Type B pancreatic cell (in vitro differentiated cells): ENCODE results near the gene OR2A5. TPM values are rescaled to one million over a fixed set of nuclear protein-coding genes. Genes with fewer than 3 reads are reported as not detected.

Experiments used
- DNase-seq: peaks from one replicate; pipeline ENCODE4 v3.0.0; 2021; ENCODE audit warnings: mixed read lengths; ENCODE audit not compliant: unreplicated experiment; ENCODE audit errors: extremely low spot score
- H3K27ac Mint-ChIP-seq: 2 replicates; pipeline ENCODE4 v1.8.0; 2021; ENCODE audit warnings: mild to moderate bottlenecking, mixed read lengths
- H3K27me3 Mint-ChIP-seq: 2 replicates; pipeline ENCODE4 v1.8.0; 2021; ENCODE audit warnings: mixed read lengths
- H3K36me3 Mint-ChIP-seq: 2 replicates; pipeline ENCODE4 v1.8.0; 2021; ENCODE audit warnings: mixed read lengths
- H3K4me1 Mint-ChIP-seq: one replicate; pipeline ENCODE4 v1.8.0; 2021; ENCODE audit warnings: mixed read lengths; ENCODE audit not compliant: unreplicated experiment
- H3K4me3 Mint-ChIP-seq: 2 replicates; pipeline ENCODE4 v1.8.0; 2021; ENCODE audit warnings: mild to moderate bottlenecking, mixed read lengths
- H3K9me3 Mint-ChIP-seq: 2 replicates; pipeline ENCODE4 v1.8.0; 2021; ENCODE audit warnings: mixed read lengths
- CTCF ChIP-seq: fragments of 200-600 bp; sonication (generic); conservative IDR thresholded peaks from 2 replicates; pipeline ENCODE4 v1.5.0; 2021; ENCODE audit warnings: antibody characterized with exemption, mild to moderate bottlenecking
- total RNA-seq: library from RNA; stranded (reverse); gene quantifications from 2 replicates; pipeline ENCODE4 v1.2.1, GENCODE V29; 2021; ENCODE audit warnings: low replicate concordance

The OR2A5 gene
- total RNA-seq, 1 donor from 2014 or later, result not detected

- no peak overlapping the region for H3K27ac Mint-ChIP-seq
- peaks cover 4% of the 10 kb centered on the region for H3K9me3 Mint-ChIP-seq
- H3K27me3 Mint-ChIP-seq, result no peaks in the 10 kb centered on the region
- peaks cover 5% of the 10 kb centered on the region for H3K4me1 Mint-ChIP-seq
- H3K4me3 Mint-ChIP-seq, result no peak overlapping the region
- no peaks in the 10 kb centered on the region for H3K36me3 Mint-ChIP-seq
- no peak for TF ChIP-seq CTCF
- DNase-seq, result no peak
These were observed 28.4 kb upstream of the OR2A5 start for GRCh38 chr7:144020340-144020739.

GRCh38 chr7:144022169-144022568 is 26.6 kb upstream of the OR2A5 start:
- TF ChIP-seq CTCF, result no peak
- Mint-ChIP-seq H3K27ac (no peak overlapping the region), H3K36me3 (no peaks in the 10 kb centered on the region), H3K27me3 (no peaks in the 10 kb centered on the region), H3K4me1 (peaks cover 5% of the 10 kb centered on the region), H3K9me3 (peaks cover 4% of the 10 kb centered on the region), H3K4me3 (no peak overlapping the region)
- no peak for DNase-seq

- Mint-ChIP-seq H3K9me3 (peaks cover 4% of the 10 kb centered on the region), H3K27ac (no peak overlapping the region)
These were observed 25.4 kb upstream of the OR2A5 start for GRCh38 chr7:144023171-144023827.

GRCh38 chr7:144024213-144024612 is 24.5 kb upstream of the OR2A5 start:
- no peak for DNase-seq
- Mint-ChIP-seq H3K4me1 (peaks cover 4% of the 10 kb centered on the region), H3K4me3 (no peak overlapping the region), H3K27me3 (no peaks in the 10 kb centered on the region), H3K27ac (no peak overlapping the region), H3K36me3 (no peaks in the 10 kb centered on the region), H3K9me3 (no peaks in the 10 kb centered on the region)
- TF ChIP-seq CTCF, result no peak

More at GRCh38 chr7:144023171-144023827, 25.4 kb upstream of the OR2A5 start:
- H3K27me3 Mint-ChIP-seq, result no peaks in the 10 kb centered on the region
- no peaks in the 10 kb centered on the region for H3K36me3 Mint-ChIP-seq
- DNase-seq, result no peak
- H3K4me1 Mint-ChIP-seq, result peaks cover 5% of the 10 kb centered on the region
- TF ChIP-seq CTCF, result no peak
- H3K4me3 Mint-ChIP-seq, result no peak overlapping the region

GRCh38 chr7:144026203-144026883 is 22.4 kb upstream of the OR2A5 start:
- no peak overlapping the region for H3K27ac Mint-ChIP-seq
- TF ChIP-seq CTCF, result no peak
- no peak for DNase-seq
- no peaks in the 10 kb centered on the region for H3K36me3 Mint-ChIP-seq
- H3K4me1 Mint-ChIP-seq, result no peaks in the 10 kb centered on the region
- no peaks in the 10 kb centered on the region for H3K27me3 Mint-ChIP-seq
- H3K9me3 Mint-ChIP-seq, result no peaks in the 10 kb centered on the region
- no peak overlapping the region for H3K4me3 Mint-ChIP-seq
